Tibial nerve (tissue), 4 donors: Measurements from ENCODE around the gene SLC16A10. TPM values are rescaled to one million over a fixed set of nuclear protein-coding genes. Genes with fewer than 3 reads are reported as not detected.
"Not testable (repeated sequence)": the region's sequence is repeated elsewhere in the genome, so short reads cannot be mapped to it uniquely, and the experiment has no call there.

Source experiments
- DNase-seq, 2 donors: peaks; one replicate each; pipeline ENCODE4 v3.0.0-alpha.2; 2019; ENCODE audit warnings: low spot score in 2 of 2
- H3K27ac ChIP-seq, 4 donors: fragments of 200-600 bp; sonication (generic) in 3 of 4; one replicate each; pipeline ENCODE4 v1.5.1; 2017 to 2019; ENCODE audit warnings: mild to moderate bottlenecking in 1 of 4
- H3K27me3 ChIP-seq, 2 donors: fragments of 200-600 bp; sonication (generic) in 1 of 2; one replicate each; pipeline versions ENCODE4 v1.5.1 to v1.6.0; 2017 to 2019
- H3K36me3 ChIP-seq, 3 donors: fragments of 200-600 bp; sonication (generic); one replicate each; pipeline ENCODE4 v1.5.1; 2018 to 2019
- H3K4me1 ChIP-seq, 4 donors: fragments of 200-600 bp; sonication (generic) in 3 of 4; one replicate each; pipeline ENCODE4 v1.5.1; 2017 to 2019
- H3K4me3 ChIP-seq, 4 donors: fragments of 200-600 bp; sonication (generic) in 3 of 4; one replicate each; pipeline ENCODE4 v1.5.1; 2017 to 2019; ENCODE audit warnings: mild to moderate bottlenecking in 1 of 4, moderate library complexity in 1 of 4
- H3K9me3 ChIP-seq, 4 donors: fragments of 200-600 bp; sonication (generic) in 3 of 4; one replicate each; pipeline ENCODE4 v1.5.1; 2017 to 2019
- EP300 ChIP-seq, 2 donors: sonication (generic); formaldehyde crosslinking; IDR thresholded peaks; one replicate each; pipeline ENCODE4 v1.6.1; 2017; ENCODE audit warnings: antibody characterized with exemption in 2 of 2, mild to moderate bottlenecking in 1 of 2
- POLR2A ChIP-seq, 2 donors: fragments of 450-650 bp; IDR thresholded peaks; one replicate each; pipeline ENCODE4 v1.6.1; 2017; ENCODE audit warnings: antibody characterized with exemption in 2 of 2, mild to moderate bottlenecking in 2 of 2, moderate library complexity in 2 of 2
- WGBS, 2 donors: methylation state at CpG; one replicate each; pipeline ENCODE4 v1.1.5; 2018; 5-methylcytosine and 5-hydroxymethylcytosine counted together
- total RNA-seq, 4 donors: library from RNA; depleted of rRNA; stranded (reverse); fragments of >200 nt; gene quantifications; one replicate each; pipeline ENCODE4 v1.1.0, GENCODE V29; 2016
- TF ChIP-seq, protein P1 (sequence below), 5 experiments: fragments of 200-600 bp in 3 of 5; fragments of 450-650 bp in 2 of 5; sonication (generic) in 3 of 5; IDR thresholded peaks; one replicate each; pipeline ENCODE4 v1.5.1; 2016 to 2019; ENCODE audit warnings: antibody characterized with exemption in 5 of 5, mild to moderate bottlenecking in 3 of 5, moderate library complexity in 2 of 5

The SLC16A10 gene
- total RNA-seq, 4 donors from 2014 or later, result 0.20 to 32.7 (median 1.3) TPM

DNA sequence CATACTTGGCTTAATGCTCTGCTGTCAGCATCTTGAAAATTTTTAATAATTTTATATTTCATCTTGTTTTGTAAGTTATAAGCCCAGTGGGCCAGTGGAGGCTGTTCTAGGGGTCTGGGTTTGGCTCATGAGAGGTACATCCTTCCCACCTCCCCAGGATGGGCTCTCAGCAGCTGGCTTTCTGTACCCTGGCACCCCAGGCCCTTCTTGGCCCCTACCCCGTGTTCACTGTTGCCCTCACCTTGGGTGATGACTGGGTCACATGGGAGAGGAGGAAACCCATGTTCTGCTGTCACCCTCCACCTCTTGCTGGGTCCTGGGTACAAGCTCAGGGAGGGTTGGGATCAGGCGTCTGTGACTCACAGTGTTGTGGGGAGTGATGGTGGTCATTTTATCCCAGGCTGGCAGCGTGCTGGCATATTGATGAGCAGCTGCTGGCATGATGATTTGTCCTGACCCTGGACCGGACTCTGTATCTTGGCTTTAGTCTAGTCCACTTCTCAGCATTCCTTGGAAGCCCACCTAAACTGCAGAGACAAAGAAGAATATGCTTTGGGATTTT lies 34.6 kb downstream of the SLC16A10 start:
- H3K4me3 ChIP-seq, result no peak overlapping the region
- DNase-seq, result no peak
- WGBS, 2 donors, result 90 to 93% methylated on average over 4 of the region's 4 CpGs

DNA sequence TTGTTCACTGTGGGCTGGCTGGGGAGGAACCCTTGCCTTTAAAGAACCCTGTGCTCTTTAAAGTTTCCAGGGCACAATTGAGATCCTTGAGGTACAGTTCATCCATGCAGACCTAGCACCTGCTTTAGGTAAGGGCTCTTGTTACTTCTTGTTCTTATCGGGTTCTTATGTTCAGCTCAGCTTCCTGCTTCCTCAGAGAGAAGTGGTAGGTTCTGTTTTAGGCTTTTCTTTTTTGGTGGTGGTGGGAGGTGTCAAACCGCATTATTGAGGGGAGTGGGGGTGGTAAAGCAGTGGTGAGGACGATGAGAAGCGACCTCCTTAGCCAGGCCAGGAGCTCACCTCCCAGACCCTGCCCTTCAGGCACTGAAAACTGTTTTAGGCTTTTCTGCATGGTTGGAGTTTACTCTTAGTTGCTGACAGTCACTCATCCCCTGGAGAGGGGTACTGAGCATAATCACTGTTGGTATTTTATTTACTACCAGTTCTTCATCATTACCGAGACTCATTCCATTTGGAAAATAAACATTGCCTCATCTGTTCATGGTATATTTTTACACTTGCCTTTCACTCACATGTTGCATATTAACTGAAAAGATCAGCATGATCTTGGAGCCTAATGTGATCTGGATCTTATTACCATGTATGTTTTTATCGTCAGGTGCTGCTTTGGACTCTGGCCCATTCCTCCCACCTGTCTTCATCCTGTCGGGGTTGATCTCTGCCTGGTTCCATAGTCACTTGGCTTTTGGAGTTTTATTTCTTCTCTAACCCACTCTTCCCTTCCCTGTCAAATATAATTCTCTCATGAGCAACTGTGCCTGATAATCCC lies 35.4 kb downstream of the SLC16A10 start:
- H3K36me3 ChIP-seq, result no peaks in the 10 kb centered on the region
- no peak for DNase-seq
- no peaks in the 10 kb centered on the region for H3K27me3 ChIP-seq
- H3K4me1 ChIP-seq, result no peaks in the 10 kb centered on the region
- no peak overlapping the region for H3K27ac ChIP-seq
- TF ChIP-seq EP300 (IDR thresholded peaks at IDR 0.05) (no peak), POLR2A (IDR thresholded peaks at IDR 0.05) (no peak)
- TF ChIP-seq, protein P1, sequence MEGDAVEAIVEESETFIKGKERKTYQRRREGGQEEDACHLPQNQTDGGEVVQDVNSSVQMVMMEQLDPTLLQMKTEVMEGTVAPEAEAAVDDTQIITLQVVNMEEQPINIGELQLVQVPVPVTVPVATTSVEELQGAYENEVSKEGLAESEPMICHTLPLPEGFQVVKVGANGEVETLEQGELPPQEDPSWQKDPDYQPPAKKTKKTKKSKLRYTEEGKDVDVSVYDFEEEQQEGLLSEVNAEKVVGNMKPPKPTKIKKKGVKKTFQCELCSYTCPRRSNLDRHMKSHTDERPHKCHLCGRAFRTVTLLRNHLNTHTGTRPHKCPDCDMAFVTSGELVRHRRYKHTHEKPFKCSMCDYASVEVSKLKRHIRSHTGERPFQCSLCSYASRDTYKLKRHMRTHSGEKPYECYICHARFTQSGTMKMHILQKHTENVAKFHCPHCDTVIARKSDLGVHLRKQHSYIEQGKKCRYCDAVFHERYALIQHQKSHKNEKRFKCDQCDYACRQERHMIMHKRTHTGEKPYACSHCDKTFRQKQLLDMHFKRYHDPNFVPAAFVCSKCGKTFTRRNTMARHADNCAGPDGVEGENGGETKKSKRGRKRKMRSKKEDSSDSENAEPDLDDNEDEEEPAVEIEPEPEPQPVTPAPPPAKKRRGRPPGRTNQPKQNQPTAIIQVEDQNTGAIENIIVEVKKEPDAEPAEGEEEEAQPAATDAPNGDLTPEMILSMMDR (IDR thresholded peaks at IDR 0.05), result no peak
- H3K9me3 ChIP-seq, result peaks cover 0 to 4% (median 0%) of the 10 kb centered on the region in 4 donors
- WGBS, 2 donors, result 53 to 66% methylated on average over 7 of the region's 7 CpGs
- H3K4me3 ChIP-seq, result no peak overlapping the region

More for the DNA sequence above, 34.6 kb downstream of the SLC16A10 start:
- no peaks in the 10 kb centered on the region for H3K27me3 ChIP-seq
- no peak for TF ChIP-seq POLR2A (IDR thresholded peaks at IDR 0.05)
- TF ChIP-seq, protein P1 (IDR thresholded peaks at IDR 0.05), result no peak
- H3K27ac ChIP-seq, result no peak overlapping the region
- no peaks in the 10 kb centered on the region for H3K36me3 ChIP-seq
- peaks cover 0 to 4% (median 0%) of the 10 kb centered on the region in 4 donors for H3K9me3 ChIP-seq
- H3K4me1 ChIP-seq, result no peaks in the 10 kb centered on the region

DNA sequence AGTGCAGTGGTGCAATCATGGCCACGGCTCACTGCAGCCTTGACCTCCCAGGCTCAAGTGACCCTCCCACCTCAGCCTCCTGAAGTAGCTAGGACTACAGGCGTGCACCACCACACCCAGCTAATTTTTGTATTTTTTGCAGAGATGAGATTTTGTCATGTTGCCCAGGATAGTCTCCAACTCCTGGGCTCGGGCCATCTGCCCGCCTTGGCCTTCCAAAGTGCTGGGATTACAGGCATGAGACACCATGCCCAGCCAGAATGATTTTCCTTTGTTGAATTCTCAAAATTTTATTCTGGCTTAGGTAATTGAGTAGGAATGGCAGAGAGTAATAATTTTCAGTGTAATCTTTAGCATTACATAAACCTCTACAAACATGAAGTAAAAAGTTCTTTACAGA lies 37.1 kb downstream of the SLC16A10 start:
- H3K9me3 ChIP-seq, result peaks cover 0 to 3% (median 0%) of the 10 kb centered on the region in 4 donors
- H3K27me3 ChIP-seq, result no peaks in the 10 kb centered on the region
- peaks cover 0 to 5% (median 0%) of the 10 kb centered on the region in 4 donors for H3K4me1 ChIP-seq
- DNase-seq, result no peak
- TF ChIP-seq, protein P1 (IDR thresholded peaks at IDR 0.05), result no peak
- TF ChIP-seq EP300 (IDR thresholded peaks at IDR 0.05) (no peak), POLR2A (IDR thresholded peaks at IDR 0.05) (no peak)
- WGBS, 2 donors, result 89% methylated on average over 4 of the region's 4 CpGs
- no peak overlapping the region for H3K27ac ChIP-seq
- H3K36me3 ChIP-seq, result no peaks in the 10 kb centered on the region
- no peak overlapping the region for H3K4me3 ChIP-seq

DNA sequence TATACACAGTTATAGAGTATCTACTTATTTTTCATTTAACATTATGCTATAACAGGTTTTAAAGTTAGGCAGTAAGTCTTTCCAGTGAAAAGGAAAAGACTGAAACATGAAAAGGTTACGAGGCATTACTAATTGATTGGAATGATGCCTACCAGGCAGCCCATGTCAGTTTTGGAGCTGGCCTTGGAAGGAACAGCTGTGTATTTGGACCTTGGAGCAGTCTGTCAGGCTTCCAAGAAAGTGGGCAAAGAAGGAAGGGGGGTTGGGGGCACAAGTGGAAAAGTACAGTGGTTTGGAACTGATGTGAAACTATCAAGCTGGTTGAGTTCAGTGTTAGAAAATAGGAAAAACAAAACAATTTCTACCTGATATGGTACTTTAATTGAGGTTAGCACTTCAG lies 41.7 kb downstream of the SLC16A10 start:
- no peak for DNase-seq
- WGBS, 2 donors, result 33 to 36% methylated on average over 1 of the region's 1 CpG
- Histone ChIP-seq H3K27me3 (no peaks in the 10 kb centered on the region), H3K27ac (no peak overlapping the region), H3K36me3 (no peaks in the 10 kb centered on the region), H3K9me3 (no peaks in the 10 kb centered on the region), H3K4me3 (no peak overlapping the region), H3K4me1 (peaks cover 0 to 8% (median 0%) of the 10 kb centered on the region in 4 donors)
- TF ChIP-seq, protein P1 (IDR thresholded peaks at IDR 0.05), result no peak
- no peak for TF ChIP-seq EP300 (IDR thresholded peaks at IDR 0.05)
- TF ChIP-seq POLR2A (IDR thresholded peaks at IDR 0.05), result no peak

DNA sequence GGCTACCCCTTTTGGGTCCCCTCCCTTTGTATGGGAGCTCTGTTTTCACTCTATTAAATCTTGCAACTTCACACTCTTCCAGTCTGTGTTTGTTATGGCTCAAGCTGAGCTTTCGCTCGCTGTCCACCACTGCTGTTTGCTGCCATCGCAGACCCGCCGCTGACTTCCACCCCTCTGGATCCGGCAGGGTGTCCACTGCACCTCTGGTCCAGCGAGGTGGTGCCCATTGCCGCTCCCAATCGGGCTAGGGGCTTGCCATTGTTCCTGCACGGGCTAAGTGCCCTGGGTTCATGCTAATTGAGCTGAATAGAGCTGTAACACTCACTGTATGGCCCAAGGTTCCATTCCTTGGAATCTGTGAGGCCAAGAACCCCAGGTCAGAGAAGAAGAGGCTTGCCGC lies 43.7 kb downstream of the SLC16A10 start:
- not testable (repeated sequence) for H3K27me3 ChIP-seq, H3K4me3 ChIP-seq, DNase-seq, H3K4me1 ChIP-seq, H3K36me3 ChIP-seq, H3K9me3 ChIP-seq, H3K27ac ChIP-seq
- 93 to 96% methylated on average over 10 to 11 of the region's 11 CpGs for whole genome bisulfite sequencing, 2 donors

DNA sequence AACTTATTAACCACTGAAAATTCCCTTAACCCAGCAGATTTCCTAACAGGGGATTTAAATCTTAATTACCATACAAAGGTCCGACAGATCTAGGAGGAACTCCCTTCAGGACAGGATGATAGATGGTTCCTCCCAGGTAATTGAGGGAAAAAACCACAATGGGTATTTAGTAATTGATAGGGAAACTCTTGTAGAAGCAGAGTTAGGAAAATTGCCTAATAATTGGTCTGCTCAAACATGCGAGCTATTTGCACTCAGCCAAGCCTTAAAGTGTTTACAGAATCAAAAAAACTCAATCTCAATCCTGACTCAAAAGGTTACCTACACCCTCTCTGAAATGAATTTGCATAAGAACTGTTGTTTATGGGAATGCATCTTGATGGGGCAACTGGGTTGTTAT lies 45.4 kb downstream of the SLC16A10 start:
- H3K27me3 ChIP-seq, DNase-seq, H3K4me3 ChIP-seq, H3K4me1 ChIP-seq, H3K27ac ChIP-seq, H3K9me3 ChIP-seq, H3K36me3 ChIP-seq: not testable (repeated sequence)
- 69 to 71% methylated on average over 2 of the region's 2 CpGs for WGBS, 2 donors

DNA sequence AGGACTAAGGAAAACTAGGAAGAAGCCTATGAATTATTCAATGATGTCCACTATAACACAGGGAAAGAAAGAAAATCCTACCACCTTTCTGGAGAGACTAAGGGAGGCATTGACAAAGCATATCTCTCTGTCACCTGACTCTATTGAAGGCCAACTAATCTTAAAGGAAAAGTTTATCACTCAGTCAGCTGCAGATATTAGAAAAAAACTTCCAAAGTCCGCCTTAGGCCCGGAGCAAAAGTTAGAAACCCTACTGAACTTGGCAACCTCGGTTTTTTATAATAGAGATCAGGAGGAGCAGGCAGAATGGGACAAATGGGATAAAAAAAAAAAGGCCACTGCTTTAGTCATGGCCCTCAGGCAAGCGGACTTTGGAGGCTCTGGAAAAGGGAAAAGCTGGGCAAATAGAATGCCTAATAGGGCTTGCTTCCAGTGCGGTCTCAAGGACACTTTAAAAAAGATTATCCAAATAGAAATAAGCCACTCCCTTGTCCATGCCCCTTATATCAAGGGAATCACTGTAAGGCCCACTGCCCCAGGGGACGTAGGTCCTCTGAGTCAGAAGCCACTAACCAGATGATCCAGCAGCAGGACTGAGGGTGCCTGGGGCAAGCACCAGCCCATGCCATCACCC lies 47.0 kb downstream of the SLC16A10 start:
- H3K36me3 ChIP-seq, H3K9me3 ChIP-seq, H3K4me3 ChIP-seq, H3K27ac ChIP-seq, H3K4me1 ChIP-seq, H3K27me3 ChIP-seq, DNase-seq: not testable (repeated sequence)
- 87 to 93% methylated on average over 6 of the region's 6 CpGs for WGBS, 2 donors

DNA sequence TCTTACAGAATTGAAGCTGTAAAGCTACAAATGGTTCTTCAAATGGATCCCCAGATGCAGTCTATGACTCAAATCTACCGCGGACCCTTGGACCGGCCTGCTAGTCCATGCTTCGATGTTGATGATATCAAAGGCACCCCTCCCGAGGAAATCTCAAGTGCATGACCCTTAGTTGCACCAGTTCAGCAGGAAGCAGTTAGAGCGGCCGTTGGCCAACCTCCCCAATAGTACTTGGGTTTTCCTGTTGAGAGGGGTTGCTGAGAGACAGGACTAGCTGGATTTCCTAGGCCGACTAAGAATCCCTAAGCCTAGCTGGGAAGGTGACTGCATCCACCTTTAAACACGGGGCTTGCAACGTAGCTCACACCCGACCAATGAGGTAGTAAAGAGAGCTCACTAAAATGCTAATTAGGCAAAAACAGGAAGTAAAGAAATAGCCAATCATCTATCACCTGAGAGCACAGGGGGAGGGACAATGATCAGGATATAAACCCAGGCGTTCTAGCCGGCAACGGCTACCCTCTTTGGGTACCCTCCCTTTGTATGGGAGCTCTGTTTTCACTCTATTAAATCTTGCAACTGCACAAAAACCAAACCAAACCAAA lies 50.3 kb downstream of the SLC16A10 start:
- H3K27ac ChIP-seq, H3K4me3 ChIP-seq, H3K4me1 ChIP-seq, H3K27me3 ChIP-seq, DNase-seq, H3K36me3 ChIP-seq, H3K9me3 ChIP-seq: not testable (repeated sequence)
- 73 to 88% methylated on average over 14 of the region's 14 CpGs for WGBS, 2 donors
